Right lobe of liver (tissue), 6 donors: ENCODE results near the gene MAN2B1. TPM values are rescaled to one million over a fixed set of nuclear protein-coding genes. Genes with fewer than 3 reads are reported as not detected.
A peak's percentile ranks its signal among the peaks of the same experiment; 100 is the strongest.

Experiments used
- ATAC-seq, 4 donors: fragments of 200-7000 bp; cut with Tn5 transposase; one replicate each; pipeline ENCODE4 v1.9.1; 2020; ENCODE audit warnings: mild to moderate bottlenecking in 4 of 4, moderate library complexity in 4 of 4
- DNase-seq, 3 donors: peaks; one replicate each; pipeline ENCODE4 v3.0.0-alpha.2; 2020
- H3K27ac ChIP-seq, 3 donors: fragments of 200-600 bp; one replicate each; pipeline ENCODE4 v1.8.0; 2022
- H3K27me3 ChIP-seq, 2 donors: fragments of 200-600 bp; one replicate each; pipeline ENCODE4 v1.8.0; 2022
- H3K36me3 ChIP-seq, 4 donors: fragments of 200-600 bp; sonication (generic) in 1 of 4; one replicate each; pipeline versions ENCODE4 v1.5.1 to v1.8.0; 2017 to 2022; ENCODE audit warnings: control low read depth in 1 of 4
- H3K4me1 ChIP-seq, 4 donors: fragments of 200-600 bp; sonication (generic) in 1 of 4; one replicate each; pipeline versions ENCODE4 v1.5.1 to v1.8.0; 2017 to 2022; ENCODE audit warnings: control low read depth in 1 of 4
- H3K4me3 ChIP-seq, 3 donors: fragments of 200-600 bp; one replicate each; pipeline ENCODE4 v1.8.0; 2022
- H3K9me3 ChIP-seq, 4 donors: fragments of 200-600 bp; sonication (generic) in 1 of 4; one replicate each; pipeline versions ENCODE4 v1.5.1 to v1.8.0; 2017 to 2022; ENCODE audit warnings: control low read depth in 1 of 4
- POLR2A ChIP-seq: fragments of 450-650 bp; IDR thresholded peaks from one replicate; pipeline ENCODE4 v1.6.1; 2017; ENCODE audit warnings: antibody characterized with exemption, mild to moderate bottlenecking
- WGBS: methylation state at CpG from one replicate; pipeline ENCODE4 v1.1.6; 2018; ENCODE audit warnings: low coverage, low lambda C conversion rate; ENCODE audit not compliant: insufficient coverage; ENCODE audit errors: missing lambda C conversion rate; 5-methylcytosine and 5-hydroxymethylcytosine counted together
- intact Hi-C, 2 donors: fragments of 100-400 bp; cut with DNase I; formaldehyde crosslinking; loops; one replicate each; pipeline versions ENCODE4 v1.11.2 to v1.14.1; 2022
- small RNA-seq, 2 experiments: library from RNA; depleted of rRNA; stranded (forward); fragments of <200 nt; gene quantifications; one replicate each; pipeline ENCODE3, GENCODE V24; 2016
- total RNA-seq, 6 experiments: library from RNA; depleted of rRNA in 2 of 6; stranded (reverse); fragments of >200 nt in 2 of 6; fragmentation: NEBNext Ultra II Directional in 3 of 6; extraction: Animal tissue kit (Norgen Biotek cat#: 25700) in 3 of 6; gene quantifications; one replicate each; pipeline versions ENCODE4 v1.1.0 to v1.2.4, GENCODE V29; 2016 to 2023
- TF ChIP-seq, protein P1 (sequence below), 4 donors: fragments of 200-600 bp in 3 of 4; fragments of 450-650 bp in 1 of 4; IDR thresholded peaks; one replicate each; pipeline versions ENCODE4 v1.5.1 to v1.8.0; 2016 to 2022; ENCODE audit warnings: antibody characterized with exemption in 4 of 4, mild to moderate bottlenecking in 2 of 4
- donor health status: DM: no; HTN: yes; CAD: no.
- donor health status: DM: no; HTN: no; CAD: no.
- donor health status: DM: no; HTN: no; CAD: no.
- donor health status: DM: no; HTN: yes; CAD: no.
- donor health status: DM: no; HTN: yes; CAD: no.

The MAN2B1 gene
- total RNA-seq, 6 experiments from 2014 or later, result 32.7 to 76.5 (median 53.6) TPM

DNA sequence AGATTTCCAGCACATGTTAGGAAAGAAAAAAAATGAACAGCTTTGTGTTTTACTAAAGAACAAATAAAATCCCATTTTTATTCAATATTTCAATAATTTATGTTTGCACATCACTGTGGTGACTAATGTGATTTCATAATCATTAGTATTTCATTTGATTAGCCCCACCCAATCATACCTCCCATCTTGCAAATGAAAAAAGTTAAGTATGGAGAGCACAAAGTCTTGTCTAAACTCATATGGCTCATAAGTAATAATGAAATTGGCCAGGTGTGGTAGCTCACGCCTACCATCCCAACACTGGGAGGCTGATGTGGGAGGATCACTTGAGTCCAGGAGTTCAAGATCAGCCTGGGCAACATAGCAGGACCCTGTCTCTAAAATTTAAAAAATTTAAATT, 59.7 kb downstream of the MAN2B1 start:
- Histone ChIP-seq H3K4me3 (no peak overlapping the region), H3K4me1 (peaks cover 0 to 4% (median 2%) of the 10 kb centered on the region in 4 donors), H3K9me3 (no peaks in the 10 kb centered on the region), H3K36me3 (peaks cover 0 to 15% (median 0%) of the 10 kb centered on the region in 4 donors), H3K27ac (no peak overlapping the region), H3K27me3 (no peaks in the 10 kb centered on the region)
- intact Hi-C loops, result no loop called here
- TF ChIP-seq, protein P1, sequence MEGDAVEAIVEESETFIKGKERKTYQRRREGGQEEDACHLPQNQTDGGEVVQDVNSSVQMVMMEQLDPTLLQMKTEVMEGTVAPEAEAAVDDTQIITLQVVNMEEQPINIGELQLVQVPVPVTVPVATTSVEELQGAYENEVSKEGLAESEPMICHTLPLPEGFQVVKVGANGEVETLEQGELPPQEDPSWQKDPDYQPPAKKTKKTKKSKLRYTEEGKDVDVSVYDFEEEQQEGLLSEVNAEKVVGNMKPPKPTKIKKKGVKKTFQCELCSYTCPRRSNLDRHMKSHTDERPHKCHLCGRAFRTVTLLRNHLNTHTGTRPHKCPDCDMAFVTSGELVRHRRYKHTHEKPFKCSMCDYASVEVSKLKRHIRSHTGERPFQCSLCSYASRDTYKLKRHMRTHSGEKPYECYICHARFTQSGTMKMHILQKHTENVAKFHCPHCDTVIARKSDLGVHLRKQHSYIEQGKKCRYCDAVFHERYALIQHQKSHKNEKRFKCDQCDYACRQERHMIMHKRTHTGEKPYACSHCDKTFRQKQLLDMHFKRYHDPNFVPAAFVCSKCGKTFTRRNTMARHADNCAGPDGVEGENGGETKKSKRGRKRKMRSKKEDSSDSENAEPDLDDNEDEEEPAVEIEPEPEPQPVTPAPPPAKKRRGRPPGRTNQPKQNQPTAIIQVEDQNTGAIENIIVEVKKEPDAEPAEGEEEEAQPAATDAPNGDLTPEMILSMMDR (IDR thresholded peaks at IDR 0.05), result no peak
- TF ChIP-seq POLR2A, result no peak
- WGBS, result 100% methylated on average over 1 of the region's 1 CpG
- ATAC-seq (no peak), DNase-seq (no peak)

DNA sequence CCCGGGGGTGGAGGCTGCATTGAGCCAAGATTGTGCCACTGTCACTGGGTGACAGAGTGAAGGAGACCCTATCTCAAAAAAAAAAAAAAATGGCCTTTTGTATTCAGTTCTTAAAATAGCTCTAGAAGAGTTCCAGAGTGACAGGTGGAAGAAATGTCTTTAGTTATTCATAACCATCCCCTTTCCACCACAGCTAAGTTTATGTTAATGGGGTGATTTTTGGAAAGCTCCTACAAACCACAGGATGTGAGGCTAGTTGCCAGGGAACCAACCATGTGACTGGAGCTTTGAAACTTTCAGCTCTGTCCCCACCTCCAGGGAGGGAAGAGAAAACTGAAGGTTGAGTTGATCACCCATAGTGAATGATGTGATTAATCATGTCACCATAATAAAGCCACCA, 62.8 kb downstream of the MAN2B1 start:
- DNase-seq (no peak), ATAC-seq (no peak)
- intact Hi-C loops, result no loop called here
- TF ChIP-seq, protein P1 (IDR thresholded peaks at IDR 0.05), result no peak
- TF ChIP-seq POLR2A, result no peak
- Histone ChIP-seq H3K36me3 (peaks cover 0 to 15% (median 0%) of the 10 kb centered on the region in 4 donors), H3K27ac (no peak overlapping the region), H3K27me3 (no peaks in the 10 kb centered on the region), H3K4me1 (no peaks in the 10 kb centered on the region), H3K9me3 (no peaks in the 10 kb centered on the region), H3K4me3 (no peak overlapping the region)
- 91% methylated on average over 1 of the region's 1 CpG for WGBS

DNA sequence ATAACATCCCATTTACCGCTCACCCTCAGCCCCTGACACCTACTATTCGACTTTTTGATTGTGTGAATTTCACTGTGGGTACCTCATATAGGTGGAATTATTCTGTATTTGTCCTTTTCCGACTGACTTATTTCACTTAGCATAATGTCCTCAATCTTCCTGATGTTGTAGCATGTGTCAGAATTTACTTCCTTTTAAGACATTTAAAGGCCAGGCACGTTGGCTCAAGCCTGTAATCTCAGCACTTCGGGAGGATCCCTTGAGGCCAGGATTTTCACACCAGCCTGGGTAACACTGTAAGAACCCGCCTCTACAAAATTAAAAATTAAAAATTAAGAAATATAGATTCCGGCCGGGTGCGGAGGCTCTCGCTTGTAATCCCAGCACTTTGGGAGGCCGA, 68.9 kb downstream of the MAN2B1 start:
- Histone ChIP-seq H3K27ac (peak overlapping the region in 2 of 3 donors; percentile 32 to 53), H3K4me3 (peak overlapping the region in 1 of 3 donors; percentile 8), H3K36me3 (no peaks in the 10 kb centered on the region), H3K9me3 (no peaks in the 10 kb centered on the region), H3K27me3 (no peaks in the 10 kb centered on the region), H3K4me1 (peaks cover 0 to 7% (median 0%) of the 10 kb centered on the region in 4 donors)
- DNase-seq, result peak in 2 of 3 donors; percentile 2 to 19
- TF ChIP-seq, protein P1 (IDR thresholded peaks at IDR 0.05), result no peak
- no peak for TF ChIP-seq POLR2A
- intact Hi-C loops, result no loop called here
- WGBS, result 61% methylated on average over 11 of the region's 11 CpGs
- no peak for ATAC-seq

DNA sequence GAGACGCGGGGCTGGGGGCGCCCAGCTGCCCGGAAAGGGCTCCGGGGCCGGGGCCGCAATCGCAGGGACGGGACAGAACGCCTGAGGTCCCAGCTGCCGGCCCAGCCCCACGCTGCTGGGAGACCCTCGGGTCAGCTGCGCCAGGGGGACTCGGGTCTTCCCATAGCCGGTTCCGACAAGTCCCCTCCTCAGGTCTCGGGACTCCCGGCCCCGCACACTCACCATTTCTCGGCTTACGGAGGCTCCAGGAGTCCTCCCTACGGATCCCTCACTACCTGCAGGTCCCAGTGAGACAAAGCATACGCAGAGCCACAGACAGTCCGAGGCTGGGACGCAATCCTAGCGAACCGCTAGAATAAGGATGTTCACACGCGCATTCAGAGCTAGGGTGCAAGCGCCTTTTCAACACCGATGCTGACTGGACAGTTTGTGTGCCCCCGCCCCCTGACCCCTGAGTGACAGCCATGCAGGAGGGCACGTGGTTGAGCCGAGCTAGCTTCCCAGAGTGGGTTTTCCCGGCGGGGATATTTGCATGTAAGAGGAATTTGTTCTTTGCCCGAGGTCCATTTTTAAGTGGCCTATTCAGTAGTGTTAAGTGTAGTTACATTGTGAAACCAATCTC, 69.5 kb downstream of the MAN2B1 start:
- Histone ChIP-seq H3K4me1 (peaks cover 0 to 7% (median 0%) of the 10 kb centered on the region in 4 donors), H3K27me3 (no peaks in the 10 kb centered on the region), H3K36me3 (no peaks in the 10 kb centered on the region), H3K27ac (peak overlapping the region in 2 of 3 donors; percentile 40 to 53), H3K4me3 (peak overlapping the region; percentile 39 to 58 (median 54)), H3K9me3 (no peaks in the 10 kb centered on the region)
- WGBS, result 39% methylated on average over 7 of the region's 38 CpGs
- TF ChIP-seq, protein P1 (IDR thresholded peaks at IDR 0.05), result no peak
- TF ChIP-seq POLR2A, result peak; percentile 61
- intact Hi-C loops, result no loop called here
- ATAC-seq (peak; percentile 98 to 99 (median 98)), DNase-seq (peak; percentile 86 to 89 (median 89))

Small RNAs within 50 kb of the gene (small RNA-seq; reads per million reads assigned to genes)
- gene SNORD41, result 61.5 to 81.9 reads per million in 2 experiments

Other genes with a start within 250 kb of the MAN2B1 start
- 1 to 10 TPM in 5 of 6 experiments, under 1 TPM in 1; 1.00 to 3.1 (median 2.8) TPM for gene ZNF443, start 225.7 kb downstream of the MAN2B1 start, total RNA-seq
- gene ZNF709, start 181.9 kb downstream of the MAN2B1 start, total RNA-seq, result under 1 TPM in 5 of 6 experiments, not detected in 1; 0.22 to 0.97 (median 0.49) TPM
- gene ZNF564, start 115.3 kb downstream of the MAN2B1 start, total RNA-seq, result 1 to 10 TPM; 3.1 to 8.1 (median 5.3) TPM
- gene ZNF490, start 55.9 kb downstream of the MAN2B1 start, total RNA-seq, result 1 to 10 TPM; 3.6 to 7.0 (median 4.3) TPM
- gene ZNF791, start 55.8 kb downstream of the MAN2B1 start, total RNA-seq, result 10 to 100 TPM in 1 of 6 experiments, 1 to 10 TPM in 5; 5.5 to 10.7 (median 7.8) TPM
- 1 to 10 TPM; 2.5 to 6.2 (median 4.2) TPM for gene WDR83, start 65 bp upstream of the MAN2B1 start, total RNA-seq
- gene DHPS, start 15.1 kb upstream of the MAN2B1 start, total RNA-seq, result 10 to 100 TPM; 29.5 to 60.5 (median 45.8) TPM
- gene GNG14, start 21.3 kb upstream of the MAN2B1 start, total RNA-seq, result not detected
- 1 to 10 TPM; 1.6 to 4.9 (median 2.6) TPM for gene FBXW9, start 29.9 kb upstream of the MAN2B1 start, total RNA-seq
- 10 to 100 TPM; 14.8 to 28.7 (median 19.6) TPM for gene TNPO2, start 57.2 kb upstream of the MAN2B1 start, total RNA-seq
- 100 to 1,000 TPM in 4 of 6 experiments, 10 to 100 TPM in 2; 69.8 to 244 (median 106) TPM for gene TRIR, start 67.9 kb upstream of the MAN2B1 start, total RNA-seq
- gene GET3, start 70.8 kb upstream of the MAN2B1 start, total RNA-seq, result 10 to 100 TPM; 22.3 to 35.8 (median 25.8) TPM
- gene BEST2, start 85.0 kb upstream of the MAN2B1 start, total RNA-seq, result not detected
- 10 to 100 TPM; 16.6 to 34.5 (median 17.6) TPM for gene HOOK2, start 108.8 kb upstream of the MAN2B1 start, total RNA-seq
- 100 to 1,000 TPM in 2 of 6 experiments, 10 to 100 TPM in 4; 10.2 to 378 (median 66.0) TPM for gene JUNB, start 124.7 kb upstream of the MAN2B1 start, total RNA-seq
- gene PRDX2, start 135.1 kb upstream of the MAN2B1 start, total RNA-seq, result 100 to 1,000 TPM; 164 to 466 (median 202) TPM
- gene THSD8, start 135.3 kb upstream of the MAN2B1 start, total RNA-seq, result 1 to 10 TPM in 3 of 6 experiments, under 1 TPM in 2, not detected in 1; 0.62 to 2.0 (median 1.2) TPM
- gene RNASEH2A, start 139.8 kb upstream of the MAN2B1 start, total RNA-seq, result 1 to 10 TPM; 2.1 to 7.1 (median 3.7) TPM
- not detected for gene RTBDN, start 167.8 kb upstream of the MAN2B1 start, total RNA-seq
- under 1 TPM in 4 of 6 experiments, not detected in 2; 0.06 to 0.49 (median 0.34) TPM for gene MAST1, start 171.8 kb upstream of the MAN2B1 start, total RNA-seq
- gene DNASE2, start 214.7 kb upstream of the MAN2B1 start, total RNA-seq, result 10 to 100 TPM; 18.2 to 36.3 (median 26.8) TPM
- gene KLF1, start 220.5 kb upstream of the MAN2B1 start, total RNA-seq, result 1 to 10 TPM in 1 of 6 experiments, under 1 TPM in 2, not detected in 3; 0.32 to 1.7 (median 0.44) TPM
- gene GCDH, start 224.4 kb upstream of the MAN2B1 start, total RNA-seq, result 100 to 1,000 TPM in 1 of 6 experiments, 10 to 100 TPM in 5; 42.2 to 119 (median 59.5) TPM